Measurements from ENCODE around the gene OR8B3. TPM values are rescaled to one million over a fixed set of nuclear protein-coding genes. Genes with fewer than 3 reads are reported as not detected.

The OR8B3 gene
- polyA plus RNA-seq, 1 donor from 2014 or later, result not detected

DNA sequence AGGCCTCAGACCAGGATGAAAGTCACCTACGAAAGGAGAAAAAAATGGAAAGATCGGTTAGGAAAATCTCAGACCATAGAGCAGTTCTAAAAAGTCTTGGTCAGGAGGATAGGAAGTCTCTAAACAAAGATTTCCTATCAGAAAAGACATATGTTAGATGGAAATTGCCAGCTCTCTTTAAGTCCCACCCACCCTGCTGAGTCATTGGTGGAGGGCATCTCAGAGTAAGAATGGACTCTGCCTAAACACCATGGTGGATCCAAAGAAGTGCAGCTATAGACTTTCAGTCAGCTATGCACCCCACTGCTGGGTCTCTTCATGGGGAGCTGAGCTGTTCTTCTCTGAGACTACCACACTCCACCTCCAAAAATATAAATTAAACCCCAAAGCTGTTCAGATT is 18.2 kb downstream of the OR8B3 start:
- Histone ChIP-seq H3K4me3 (ENCODE audit: low read length) (no peak overlapping the region), H3K36me3 (ENCODE audit: insufficient read depth, low read length) (no peaks in the 10 kb centered on the region), H4K20me1 (ENCODE audit: insufficient read depth) (no peaks in the 10 kb centered on the region), H3F3A (ENCODE audit: insufficient read depth, low read length, poor library complexity, severe bottlenecking) (no peaks in the 10 kb centered on the region), H3K9me2 (ENCODE audit: insufficient read depth, low read length) (no peaks in the 10 kb centered on the region), H3K79me2 (replicated peaks; ENCODE audit: insufficient read depth, low read length) (no peaks in the 10 kb centered on the region), H2AFZ (ENCODE audit: low read depth, low read length) (no peak overlapping the region), H3K27ac (ENCODE audit: low read length) (no peak overlapping the region), H3K27me3 (ENCODE audit: insufficient read depth, low read depth, low read length) (no peaks in the 10 kb centered on the region), H3K4me2 (ENCODE audit: low read length) (no peak overlapping the region), H3K9ac (ENCODE audit: low read length) (no peak overlapping the region), H3K9me3 (ENCODE audit: low read length) (no peaks in the 10 kb centered on the region)
- TF ChIP-seq MXI1 (conservative IDR thresholded peaks at IDR 0.05; ENCODE audit: poor library complexity, severe bottlenecking), result no peak
- no peak for TF ChIP-seq TAF1 (IDR thresholded peaks at IDR 0.05; ENCODE audit: low read depth)
- no peak for TF ChIP-seq EZH2 (IDR thresholded peaks at IDR 0.05; ENCODE audit: borderline replicate concordance, insufficient read depth, low read length, poor library complexity, severe bottlenecking)
- TF ChIP-seq, protein P1, sequence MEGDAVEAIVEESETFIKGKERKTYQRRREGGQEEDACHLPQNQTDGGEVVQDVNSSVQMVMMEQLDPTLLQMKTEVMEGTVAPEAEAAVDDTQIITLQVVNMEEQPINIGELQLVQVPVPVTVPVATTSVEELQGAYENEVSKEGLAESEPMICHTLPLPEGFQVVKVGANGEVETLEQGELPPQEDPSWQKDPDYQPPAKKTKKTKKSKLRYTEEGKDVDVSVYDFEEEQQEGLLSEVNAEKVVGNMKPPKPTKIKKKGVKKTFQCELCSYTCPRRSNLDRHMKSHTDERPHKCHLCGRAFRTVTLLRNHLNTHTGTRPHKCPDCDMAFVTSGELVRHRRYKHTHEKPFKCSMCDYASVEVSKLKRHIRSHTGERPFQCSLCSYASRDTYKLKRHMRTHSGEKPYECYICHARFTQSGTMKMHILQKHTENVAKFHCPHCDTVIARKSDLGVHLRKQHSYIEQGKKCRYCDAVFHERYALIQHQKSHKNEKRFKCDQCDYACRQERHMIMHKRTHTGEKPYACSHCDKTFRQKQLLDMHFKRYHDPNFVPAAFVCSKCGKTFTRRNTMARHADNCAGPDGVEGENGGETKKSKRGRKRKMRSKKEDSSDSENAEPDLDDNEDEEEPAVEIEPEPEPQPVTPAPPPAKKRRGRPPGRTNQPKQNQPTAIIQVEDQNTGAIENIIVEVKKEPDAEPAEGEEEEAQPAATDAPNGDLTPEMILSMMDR (IDR thresholded peaks at IDR 0.05; ENCODE audit: poor library complexity, severe bottlenecking), result no peak
- no peak for TF ChIP-seq SMC3 (conservative IDR thresholded peaks at IDR 0.05; ENCODE audit: poor library complexity)
- no peak for TF ChIP-seq EP300 (conservative IDR thresholded peaks at IDR 0.05; ENCODE audit: poor library complexity, severe bottlenecking)
- TF ChIP-seq, protein P2, sequence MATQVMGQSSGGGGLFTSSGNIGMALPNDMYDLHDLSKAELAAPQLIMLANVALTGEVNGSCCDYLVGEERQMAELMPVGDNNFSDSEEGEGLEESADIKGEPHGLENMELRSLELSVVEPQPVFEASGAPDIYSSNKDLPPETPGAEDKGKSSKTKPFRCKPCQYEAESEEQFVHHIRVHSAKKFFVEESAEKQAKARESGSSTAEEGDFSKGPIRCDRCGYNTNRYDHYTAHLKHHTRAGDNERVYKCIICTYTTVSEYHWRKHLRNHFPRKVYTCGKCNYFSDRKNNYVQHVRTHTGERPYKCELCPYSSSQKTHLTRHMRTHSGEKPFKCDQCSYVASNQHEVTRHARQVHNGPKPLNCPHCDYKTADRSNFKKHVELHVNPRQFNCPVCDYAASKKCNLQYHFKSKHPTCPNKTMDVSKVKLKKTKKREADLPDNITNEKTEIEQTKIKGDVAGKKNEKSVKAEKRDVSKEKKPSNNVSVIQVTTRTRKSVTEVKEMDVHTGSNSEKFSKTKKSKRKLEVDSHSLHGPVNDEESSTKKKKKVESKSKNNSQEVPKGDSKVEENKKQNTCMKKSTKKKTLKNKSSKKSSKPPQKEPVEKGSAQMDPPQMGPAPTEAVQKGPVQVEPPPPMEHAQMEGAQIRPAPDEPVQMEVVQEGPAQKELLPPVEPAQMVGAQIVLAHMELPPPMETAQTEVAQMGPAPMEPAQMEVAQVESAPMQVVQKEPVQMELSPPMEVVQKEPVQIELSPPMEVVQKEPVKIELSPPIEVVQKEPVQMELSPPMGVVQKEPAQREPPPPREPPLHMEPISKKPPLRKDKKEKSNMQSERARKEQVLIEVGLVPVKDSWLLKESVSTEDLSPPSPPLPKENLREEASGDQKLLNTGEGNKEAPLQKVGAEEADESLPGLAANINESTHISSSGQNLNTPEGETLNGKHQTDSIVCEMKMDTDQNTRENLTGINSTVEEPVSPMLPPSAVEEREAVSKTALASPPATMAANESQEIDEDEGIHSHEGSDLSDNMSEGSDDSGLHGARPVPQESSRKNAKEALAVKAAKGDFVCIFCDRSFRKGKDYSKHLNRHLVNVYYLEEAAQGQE (IDR thresholded peaks at IDR 0.05; ENCODE audit: borderline replicate concordance), result no peak
- TF ChIP-seq RAD21 (conservative IDR thresholded peaks at IDR 0.05), result no peak
- no peak for TF ChIP-seq POLR2AphosphoS5 (IDR thresholded peaks at IDR 0.05)

DNA sequence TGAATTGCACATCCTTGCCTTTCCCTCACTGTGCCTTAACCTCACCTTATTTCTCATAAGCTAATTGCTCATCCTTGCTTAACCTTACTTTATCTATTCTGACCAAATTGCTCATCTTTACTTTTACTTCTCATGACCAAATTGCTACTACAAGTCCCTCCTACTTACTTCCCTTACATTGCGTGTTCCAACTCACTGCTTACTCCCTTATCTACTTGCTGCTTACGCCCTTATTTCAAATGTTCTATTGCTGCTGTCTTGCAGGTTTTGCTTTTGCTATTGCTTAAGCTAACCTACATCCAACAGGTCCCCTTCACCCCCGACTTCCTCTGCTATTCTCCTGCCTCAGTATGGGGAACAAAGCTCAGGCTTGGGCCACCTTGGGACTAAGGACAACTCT is 22.5 kb downstream of the OR8B3 start:
- TF ChIP-seq POLR2AphosphoS5 (IDR thresholded peaks at IDR 0.05) (no peak), SMC3 (conservative IDR thresholded peaks at IDR 0.05; ENCODE audit: poor library complexity) (no peak), EP300 (conservative IDR thresholded peaks at IDR 0.05; ENCODE audit: poor library complexity, severe bottlenecking) (no peak), EZH2 (IDR thresholded peaks at IDR 0.05; ENCODE audit: borderline replicate concordance, insufficient read depth, low read length, poor library complexity, severe bottlenecking) (no peak), RAD21 (conservative IDR thresholded peaks at IDR 0.05) (no peak), TAF1 (IDR thresholded peaks at IDR 0.05; ENCODE audit: low read depth) (no peak), MXI1 (conservative IDR thresholded peaks at IDR 0.05; ENCODE audit: poor library complexity, severe bottlenecking) (no peak)
- TF ChIP-seq, protein P1 (IDR thresholded peaks at IDR 0.05; ENCODE audit: poor library complexity, severe bottlenecking), result no peak
- TF ChIP-seq, protein P2 (IDR thresholded peaks at IDR 0.05; ENCODE audit: borderline replicate concordance), result no peak
- Histone ChIP-seq H3F3A (ENCODE audit: insufficient read depth, low read length, poor library complexity, severe bottlenecking) (no peaks in the 10 kb centered on the region), H3K79me2 (replicated peaks; ENCODE audit: insufficient read depth, low read length) (no peaks in the 10 kb centered on the region), H3K4me2 (ENCODE audit: low read length) (no peak overlapping the region), H3K9me3 (ENCODE audit: low read length) (no peaks in the 10 kb centered on the region), H3K27ac (ENCODE audit: low read length) (no peak overlapping the region), H3K9me2 (ENCODE audit: insufficient read depth, low read length) (no peaks in the 10 kb centered on the region), H3K9ac (ENCODE audit: low read length) (no peak overlapping the region), H3K4me3 (ENCODE audit: low read length) (no peak overlapping the region), H2AFZ (ENCODE audit: low read depth, low read length) (no peak overlapping the region), H3K27me3 (ENCODE audit: insufficient read depth, low read depth, low read length) (no peaks in the 10 kb centered on the region), H4K20me1 (ENCODE audit: insufficient read depth) (no peaks in the 10 kb centered on the region), H3K36me3 (ENCODE audit: insufficient read depth, low read length) (no peaks in the 10 kb centered on the region)

All from neural cell (in vitro differentiated cells).